ENCODE data around the gene IGF2BP3.
"Not testable (repeated sequence)": the region's sequence is repeated elsewhere in the genome, so short reads cannot be mapped to it uniquely, and the experiment has no call there.

The IGF2BP3 gene

GRCh38 chr7:23470330-23471105 is at the start of gene IGF2BP3:
IGF2BP3 (minus strand) TSS chr7:23470491; CDS start chr7:23470110, 381 bp downstream.
- DNase-seq (ENCODE audit: low spot score): peak; percentile 73

- no peak for DNase-seq (ENCODE audit: low spot score)
These were observed 44.5 kb upstream of the IGF2BP3 start for GRCh38 chr7:23514755-23515154.

DNA sequence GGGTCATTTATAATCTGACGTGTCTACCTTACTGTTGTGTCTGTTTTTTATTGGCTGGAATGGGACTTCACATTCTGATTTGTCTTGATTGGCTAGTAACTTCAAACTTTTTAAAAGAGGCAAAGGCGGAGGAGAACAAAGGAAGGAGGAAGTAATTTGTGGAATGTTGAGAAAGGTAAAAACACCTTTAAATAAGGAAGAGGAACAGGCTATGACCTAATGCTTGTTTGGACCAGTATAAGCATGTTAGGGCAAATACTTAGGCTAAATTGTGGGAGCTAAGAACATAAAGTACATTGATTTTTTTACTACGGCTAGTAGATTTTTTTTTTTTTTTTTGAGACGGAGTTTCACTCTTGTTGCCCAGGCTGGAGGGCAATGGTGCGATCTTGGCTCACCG is 43.5 kb upstream of the IGF2BP3 start:
- DNase-seq (ENCODE audit: low spot score): not testable (repeated sequence)

DNA sequence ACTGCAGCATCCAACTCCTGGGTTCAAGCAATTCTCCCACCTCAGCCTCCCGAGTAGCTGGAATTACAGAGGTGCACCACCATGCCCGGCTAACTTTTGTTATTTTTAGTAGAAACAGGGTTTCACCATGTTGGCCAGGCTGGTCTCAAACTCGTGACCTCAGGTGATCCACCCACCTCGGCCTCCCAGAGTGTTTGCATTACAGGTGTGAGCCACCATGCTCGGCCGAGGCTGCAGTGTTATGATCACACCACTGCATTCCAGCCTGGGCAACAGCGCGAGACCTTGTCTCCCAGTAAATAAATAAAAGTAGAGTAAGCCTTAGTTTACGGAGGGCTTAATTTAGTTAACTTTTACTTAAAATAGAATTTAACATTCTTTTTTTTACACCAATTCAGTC is 23.7 kb upstream of the IGF2BP3 start:
- DNase-seq (ENCODE audit: low spot score): no peak

DNA sequence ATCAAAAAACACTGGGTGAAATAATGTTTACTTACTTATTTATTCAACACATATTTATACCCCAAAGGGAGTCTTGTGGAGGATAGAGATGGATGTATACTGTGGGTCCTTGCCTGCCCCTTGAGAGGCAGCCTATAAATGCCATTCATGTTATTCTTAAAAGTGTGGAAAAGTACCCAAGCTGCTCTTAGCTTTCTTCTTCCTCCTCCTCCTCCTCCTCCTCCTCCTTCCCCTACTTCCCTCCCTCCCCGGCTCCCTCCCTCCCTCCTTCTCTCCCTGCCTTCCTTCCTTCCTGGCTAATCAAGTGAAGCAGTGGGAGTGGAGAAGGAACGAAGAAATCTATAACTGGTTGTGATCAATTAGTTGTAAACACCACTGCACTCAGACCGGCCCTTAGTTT is 21.2 kb upstream of the IGF2BP3 start:
- no peak for DNase-seq (ENCODE audit: low spot score)

GRCh38 chr7:23490357-23491135 is 20.3 kb upstream of the IGF2BP3 start:
- no peak for DNase-seq (ENCODE audit: low spot score)

DNA sequence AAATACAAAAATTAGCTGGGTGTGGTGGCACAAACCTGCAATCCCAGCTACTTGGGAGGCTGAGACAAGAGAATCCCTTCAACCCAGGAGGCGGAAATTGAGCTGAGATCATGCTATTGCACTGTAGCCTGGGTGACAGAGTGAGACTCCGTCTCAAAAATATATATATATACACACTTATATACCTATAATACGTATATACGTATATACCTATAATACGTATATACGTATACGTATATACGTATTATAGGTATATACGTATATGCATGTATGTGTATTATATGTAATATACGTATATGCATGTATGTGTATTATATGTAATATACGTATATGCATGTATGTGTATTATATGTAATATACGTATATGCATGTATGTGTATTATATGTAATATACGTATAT is 18.4 kb upstream of the IGF2BP3 start:
- DNase-seq (ENCODE audit: low spot score): not testable (repeated sequence)

DNA sequence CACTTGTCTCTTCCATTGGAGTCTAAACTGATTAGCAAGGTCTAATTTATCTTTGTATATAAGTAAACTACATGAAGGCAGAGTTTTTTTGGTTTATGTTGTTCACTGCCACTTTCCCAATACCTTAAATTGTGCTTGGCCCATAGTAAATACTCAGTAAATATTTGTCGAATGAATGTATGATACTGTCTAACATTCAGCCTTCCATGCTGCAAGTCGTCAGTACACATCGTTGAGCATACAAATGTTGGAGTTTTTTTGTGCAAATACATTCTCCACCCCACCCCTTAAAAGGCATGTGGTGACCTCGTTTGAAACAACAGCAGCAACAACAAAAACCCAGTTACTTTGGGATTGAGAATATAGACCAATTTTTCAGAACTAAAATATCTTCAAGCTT is 17.4 kb upstream of the IGF2BP3 start:
- no peak for DNase-seq (ENCODE audit: low spot score)

GRCh38 chr7:23486002-23486773 is 15.9 kb upstream of the IGF2BP3 start:
- no peak for DNase-seq (ENCODE audit: low spot score)

DNA sequence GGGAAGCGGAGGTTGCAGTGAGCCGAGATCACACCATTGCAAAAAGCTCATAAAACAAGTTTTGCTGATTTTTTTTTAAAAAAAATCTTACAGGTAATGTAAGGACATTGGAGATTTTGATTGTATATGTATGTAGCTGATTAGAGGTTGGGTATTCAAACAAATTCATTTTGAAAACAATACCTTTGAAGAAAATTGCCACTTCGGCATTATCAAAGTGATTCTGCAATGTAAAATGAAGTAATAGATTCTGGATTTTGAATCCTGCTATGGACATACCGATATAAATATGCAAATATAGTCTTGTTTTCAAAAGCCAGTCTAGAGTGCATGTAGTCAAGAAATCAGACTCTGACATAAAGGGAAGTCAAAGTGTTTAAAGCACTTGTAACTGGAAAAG is 12.4 kb upstream of the IGF2BP3 start:
- DNase-seq (ENCODE audit: low spot score): no peak

DNA sequence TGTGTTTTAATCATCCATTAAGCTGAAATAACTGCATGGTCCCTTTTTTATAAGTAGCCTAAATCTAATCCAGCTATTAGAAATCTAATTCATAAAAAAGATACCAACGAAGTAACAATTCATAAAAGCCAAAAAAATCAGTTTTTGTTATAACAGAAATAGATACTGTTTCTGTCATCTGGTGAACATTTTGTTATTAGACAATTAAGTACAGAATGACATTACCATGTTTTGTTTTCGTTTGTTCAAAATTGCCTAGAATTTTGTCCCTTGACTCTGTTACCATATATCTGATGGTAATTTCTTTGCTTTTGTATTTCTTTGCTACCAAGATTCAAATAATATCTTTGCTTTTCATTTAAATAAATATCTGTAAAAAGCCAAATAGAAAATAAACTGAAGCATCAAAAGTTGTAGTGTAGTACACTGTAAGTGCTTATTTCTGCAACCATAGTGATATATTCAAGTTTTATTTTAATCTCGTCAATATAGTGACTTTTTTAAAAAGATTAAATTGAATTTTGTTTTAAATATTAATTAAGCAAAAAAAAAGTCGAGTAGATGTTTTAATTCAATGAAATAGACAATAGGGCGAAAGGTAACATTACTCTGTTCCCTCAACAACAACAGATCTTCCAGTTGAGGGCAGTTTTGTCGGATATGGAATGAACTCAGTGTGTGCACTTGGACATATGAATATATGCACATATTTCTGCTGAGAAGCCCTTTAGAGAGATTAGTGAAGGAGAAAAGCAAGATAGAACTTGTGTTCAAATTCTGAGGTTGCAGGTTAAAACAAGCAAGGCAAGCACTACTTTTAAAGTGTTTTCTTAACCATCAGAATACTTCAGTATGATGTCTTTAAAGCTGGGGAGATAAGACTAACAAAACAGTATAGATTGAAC is 7.9 kb upstream of the IGF2BP3 start:
- DNase-seq (ENCODE audit: low spot score): no peak

DNA sequence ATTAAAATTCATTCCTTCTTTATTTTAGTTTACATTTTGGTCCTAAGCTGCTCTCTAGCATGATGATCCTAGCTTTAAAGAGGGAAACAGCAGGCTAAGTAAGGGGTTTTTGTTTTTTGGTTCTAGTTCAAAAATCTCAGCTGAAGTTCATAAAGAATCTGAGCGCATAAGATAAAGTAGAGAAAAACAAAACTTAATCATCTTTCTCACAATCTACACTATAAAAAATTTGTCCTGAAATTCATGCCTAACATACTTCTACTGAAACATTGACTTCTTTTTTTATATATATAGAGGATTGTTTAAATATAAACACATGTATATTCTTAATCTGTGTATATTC is 6.8 kb upstream of the IGF2BP3 start:
- DNase-seq (ENCODE audit: low spot score): no peak

- DNase-seq (ENCODE audit: low spot score): no peak
These were observed 6.2 kb upstream of the IGF2BP3 start for GRCh38 chr7:23476286-23477156.

DNA sequence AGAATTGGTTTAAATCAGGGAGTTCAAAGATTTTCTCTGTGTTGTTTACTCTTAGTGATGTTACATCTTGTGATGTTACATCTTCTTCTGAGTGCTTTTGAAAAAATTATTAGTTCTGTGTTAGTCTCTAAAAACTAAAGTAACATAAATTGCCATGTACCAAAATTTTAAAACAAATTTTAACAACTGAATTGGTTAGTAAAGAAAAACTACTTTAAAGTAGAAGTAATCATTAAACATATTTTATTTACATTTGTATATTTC is 5.2 kb upstream of the IGF2BP3 start:
- no peak for DNase-seq (ENCODE audit: low spot score)

DNA sequence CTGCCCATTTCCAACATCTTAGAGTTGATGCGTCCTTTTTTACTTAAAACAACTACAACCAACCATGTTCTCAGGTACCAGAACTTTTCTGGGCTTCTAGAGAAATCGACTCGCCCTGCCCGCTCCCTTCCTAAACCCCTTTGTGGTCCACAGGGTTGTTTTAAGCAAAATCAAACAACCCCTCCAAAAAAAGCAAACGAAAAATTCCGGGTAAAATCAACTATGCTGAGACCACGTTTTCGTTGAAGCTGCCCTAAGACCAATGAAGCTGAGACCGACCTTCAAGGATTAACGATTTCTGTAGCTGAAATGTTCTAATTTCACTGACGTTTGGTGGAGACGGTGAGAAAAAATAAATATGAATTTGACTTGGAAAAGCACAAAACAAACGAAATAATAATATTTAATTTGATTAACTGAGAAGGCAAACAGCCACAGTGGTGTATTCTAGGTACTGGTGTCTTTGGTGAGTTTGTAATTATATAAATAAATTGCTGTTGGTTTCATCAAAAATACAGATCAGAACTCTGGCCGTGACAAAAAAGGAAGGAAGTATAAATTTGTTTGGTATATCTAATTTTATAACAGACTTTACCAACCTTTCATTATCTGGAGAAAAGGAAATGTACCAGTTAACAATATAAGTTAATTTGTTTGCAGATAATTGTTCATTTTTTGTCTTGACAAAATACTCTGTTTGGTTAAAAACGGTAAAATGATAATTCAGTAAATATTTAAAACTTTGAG is 4.7 kb upstream of the IGF2BP3 start:
- no peak for DNase-seq (ENCODE audit: low spot score)

- DNase-seq (ENCODE audit: low spot score): peak; percentile 93
These were observed 4.0 kb upstream of the IGF2BP3 start for GRCh38 chr7:23474094-23474828.

DNA sequence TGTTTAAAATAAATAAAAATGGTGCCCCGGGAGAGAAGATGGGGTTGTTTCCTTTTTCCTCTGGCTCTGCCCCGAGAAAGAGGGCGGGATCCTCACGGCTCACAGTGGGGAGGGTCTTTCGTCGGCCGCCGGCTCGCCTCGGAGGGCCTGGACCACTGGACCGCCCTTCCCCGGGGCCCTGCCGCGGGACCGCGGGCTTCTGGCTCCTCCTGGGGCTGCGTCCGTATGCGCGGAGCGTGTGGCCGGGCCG is 3.5 kb upstream of the IGF2BP3 start:
- DNase-seq (ENCODE audit: low spot score): no peak

DNA sequence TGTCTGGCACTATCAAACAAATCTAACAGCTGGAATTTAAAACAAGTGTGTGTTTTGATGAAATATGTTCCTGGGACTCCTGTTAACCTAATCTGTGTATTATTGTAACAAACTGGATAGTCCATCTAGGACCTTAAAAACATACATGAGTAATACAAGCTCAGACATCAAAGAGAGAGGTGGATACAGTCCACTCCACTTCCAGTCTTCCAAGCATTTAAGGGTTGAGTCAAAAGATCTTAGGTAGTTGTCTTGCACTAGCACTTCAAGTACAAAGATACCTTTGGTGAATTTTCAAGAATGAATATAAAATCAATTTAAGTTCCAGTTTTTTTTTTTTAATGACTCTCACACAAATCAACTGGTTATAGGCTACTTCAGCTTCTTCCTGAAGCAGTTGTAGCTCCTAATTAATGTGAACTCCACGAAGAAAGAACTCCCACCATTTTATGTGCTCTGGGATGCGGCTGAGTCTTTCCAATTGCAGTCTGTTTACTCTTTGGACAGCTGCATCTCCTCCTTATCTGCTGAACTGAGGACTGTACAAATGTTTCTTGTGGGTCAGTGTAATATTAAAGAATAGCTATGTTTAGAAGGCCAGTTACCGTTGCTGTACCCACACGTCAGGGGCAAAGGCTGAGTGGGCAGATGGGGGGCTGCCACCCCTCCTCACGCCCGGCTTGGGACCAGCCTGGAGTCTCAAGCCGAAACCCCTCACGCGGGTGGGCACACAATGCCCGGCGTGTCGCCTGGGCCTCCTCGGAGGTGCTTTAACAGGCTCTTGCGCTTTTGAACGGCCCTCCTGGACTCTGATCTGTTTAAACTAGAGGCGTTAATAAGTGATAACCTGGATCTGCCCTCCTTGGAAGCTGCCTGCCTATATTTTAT is 2.9 kb upstream of the IGF2BP3 start:
- DNase-seq (ENCODE audit: low spot score): no peak

- DNase-seq (ENCODE audit: low spot score): no peak
These were observed 2.3 kb upstream of the IGF2BP3 start for GRCh38 chr7:23472556-23472955.
